Hepatocyte (in vitro differentiated cells): Measurements from ENCODE around the gene ZNF521.

ENCODE experiments used
- CTCF ChIP-seq: fragments of 200-600 bp; sonication (generic); IDR thresholded peaks from 2 replicates; pipeline ENCODE4 v1.5.1; 2016; ENCODE audit warnings: antibody characterized with exemption, mild to moderate bottlenecking; ENCODE audit not compliant: poor library complexity
- EZH2 ChIP-seq: fragments of 200-600 bp; sonication (generic); IDR thresholded peaks from 2 replicates; pipeline ENCODE4 v1.6.1; 2016; ENCODE audit warnings: antibody characterized with exemption, mild to moderate bottlenecking, borderline replicate concordance
- EZH2phosphoT487 ChIP-seq: fragments of 200-600 bp; sonication (generic); IDR thresholded peaks from one replicate; pipeline ENCODE4 v1.6.1; 2018; ENCODE audit warnings: antibody characterized with exemption, mild to moderate bottlenecking, low read depth, moderate library complexity; ENCODE audit not compliant: unreplicated experiment, severe bottlenecking

- no peak for TF ChIP-seq CTCF
- no peak for TF ChIP-seq EZH2phosphoT487
- TF ChIP-seq EZH2 = no peak
Measured at GRCh38 chr18:25307192-25307591, 44.8 kb downstream of the ZNF521 start.
